Vagina (tissue), 2 donors: ENCODE results near the gene UQCRHL.

Source experiments
- POLR2A ChIP-seq, 2 donors: fragments of 450-650 bp; IDR thresholded peaks; one replicate each; pipeline ENCODE4 v1.6.1; 2017; ENCODE audit warnings: antibody characterized with exemption in 2 of 2, mild to moderate bottlenecking in 2 of 2, moderate library complexity in 2 of 2
- POLR2AphosphoS5 ChIP-seq, 2 donors: sonication (generic); formaldehyde crosslinking; IDR thresholded peaks; one replicate each; pipeline ENCODE4 v1.9.0; 2017; ENCODE audit warnings: antibody characterized with exemption in 2 of 2, mild to moderate bottlenecking in 2 of 2, low read depth in 1 of 2; ENCODE audit not compliant: insufficient read depth in 1 of 2
- TF ChIP-seq, protein P1 (sequence below), 3 experiments: fragments of 450-650 bp in 2 of 3; fragments of 200-600 bp in 1 of 3; sonication (generic) in 1 of 3; IDR thresholded peaks; one replicate each; pipeline ENCODE4 v1.5.1; 2017 to 2019; ENCODE audit warnings: antibody characterized with exemption in 3 of 3, mild to moderate bottlenecking in 2 of 3, moderate library complexity in 2 of 3

DNA sequence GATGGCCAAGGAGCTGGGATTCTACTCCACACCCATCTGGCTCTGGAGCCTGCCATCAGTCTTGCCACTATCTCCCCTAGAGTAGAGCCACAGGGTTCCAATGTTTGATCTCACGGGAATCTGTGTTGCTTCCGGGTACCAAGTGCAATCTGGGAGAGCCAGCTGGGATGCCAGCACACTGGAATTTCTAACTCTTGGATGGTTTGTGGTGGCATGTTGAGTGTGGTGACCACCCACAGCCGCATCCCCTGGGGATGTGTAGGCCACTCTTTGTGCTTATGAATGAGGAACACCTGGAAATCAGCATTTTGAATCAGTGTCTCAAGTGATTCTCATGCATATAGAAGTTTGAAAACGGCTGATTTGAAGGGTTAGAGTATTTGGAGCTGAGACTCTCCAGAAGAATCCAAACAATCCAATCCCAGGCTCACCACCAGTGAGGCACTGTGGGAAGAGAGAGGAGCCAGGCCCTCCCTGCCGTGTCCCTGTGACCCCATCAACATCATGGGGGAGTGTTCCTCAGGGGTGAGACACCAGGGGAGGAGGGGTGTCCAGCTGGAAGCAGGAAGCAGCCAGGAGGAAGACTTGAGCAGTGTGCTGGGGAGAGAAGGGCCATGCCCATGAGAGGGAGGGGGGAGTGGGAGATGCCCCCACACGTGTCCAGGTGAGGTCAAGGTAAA, 35.5 kb downstream of the UQCRHL start:
- TF ChIP-seq, protein P1, sequence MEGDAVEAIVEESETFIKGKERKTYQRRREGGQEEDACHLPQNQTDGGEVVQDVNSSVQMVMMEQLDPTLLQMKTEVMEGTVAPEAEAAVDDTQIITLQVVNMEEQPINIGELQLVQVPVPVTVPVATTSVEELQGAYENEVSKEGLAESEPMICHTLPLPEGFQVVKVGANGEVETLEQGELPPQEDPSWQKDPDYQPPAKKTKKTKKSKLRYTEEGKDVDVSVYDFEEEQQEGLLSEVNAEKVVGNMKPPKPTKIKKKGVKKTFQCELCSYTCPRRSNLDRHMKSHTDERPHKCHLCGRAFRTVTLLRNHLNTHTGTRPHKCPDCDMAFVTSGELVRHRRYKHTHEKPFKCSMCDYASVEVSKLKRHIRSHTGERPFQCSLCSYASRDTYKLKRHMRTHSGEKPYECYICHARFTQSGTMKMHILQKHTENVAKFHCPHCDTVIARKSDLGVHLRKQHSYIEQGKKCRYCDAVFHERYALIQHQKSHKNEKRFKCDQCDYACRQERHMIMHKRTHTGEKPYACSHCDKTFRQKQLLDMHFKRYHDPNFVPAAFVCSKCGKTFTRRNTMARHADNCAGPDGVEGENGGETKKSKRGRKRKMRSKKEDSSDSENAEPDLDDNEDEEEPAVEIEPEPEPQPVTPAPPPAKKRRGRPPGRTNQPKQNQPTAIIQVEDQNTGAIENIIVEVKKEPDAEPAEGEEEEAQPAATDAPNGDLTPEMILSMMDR (IDR thresholded peaks at IDR 0.05), result no peak
- TF ChIP-seq POLR2A (IDR thresholded peaks at IDR 0.05) (no peak), POLR2AphosphoS5 (IDR thresholded peaks at IDR 0.05; ENCODE audit: insufficient read depth in 1 of 2, low read depth in 1 of 2) (no peak)
